NOMO-1 treated with DMSO at 0.1 percent for 48 hours (cell line): Measurements from ENCODE around the gene MKS1.

ENCODE experiments used
- DNase-seq: peaks from one replicate; lab custom pipeline; 2025; ENCODE audit not compliant: unreplicated experiment; lab: John Stamatoyannopoulos, UW

MKS1 gene

GRCh38 chr17:58204796-58205195 is 14.3 kb downstream of the MKS1 start:
- DNase-seq: no peak

GRCh38 chr17:58202859-58203258 is 16.2 kb downstream of the MKS1 start:
- no peak for DNase-seq

- peak; percentile 57 for DNase-seq
Measured at GRCh38 chr17:58200024-58200633, 18.9 kb downstream of the MKS1 start.

GRCh38 chr17:58196610-58197009 is 22.4 kb downstream of the MKS1 start:
- DNase-seq: no peak

GRCh38 chr17:58195518-58196123 is 23.4 kb downstream of the MKS1 start:
- DNase-seq: no peak

- no peak for DNase-seq
Measured at GRCh38 chr17:58193641-58194255, 25.3 kb downstream of the MKS1 start.

- DNase-seq: no peak
Measured at GRCh38 chr17:58192612-58193011, 26.4 kb downstream of the MKS1 start, which contains the start of gene EPX. EPX (plus strand) TSS chr17:58192726; CDS start chr17:58192847, 121 bp downstream.

GRCh38 chr17:58191241-58191896 is 27.7 kb downstream of the MKS1 start:
- DNase-seq: no peak

GRCh38 chr17:58189436-58190146 is 29.5 kb downstream of the MKS1 start:
- DNase-seq: no peak

GRCh38 chr17:58187675-58188074 is 31.4 kb downstream of the MKS1 start:
- DNase-seq: no peak

GRCh38 chr17:58187063-58187462 is 32.0 kb downstream of the MKS1 start:
- no peak for DNase-seq

- DNase-seq: no peak
Measured at GRCh38 chr17:58186591-58186990, 32.5 kb downstream of the MKS1 start.

GRCh38 chr17:58184986-58185761 is 33.9 kb downstream of the MKS1 start:
- no peak for DNase-seq

- DNase-seq: peak; percentile 29
Measured at GRCh38 chr17:58184308-58184985, 34.6 kb downstream of the MKS1 start.

GRCh38 chr17:58183514-58183913 is 35.5 kb downstream of the MKS1 start:
- no peak for DNase-seq

- no peak for DNase-seq
Measured at GRCh38 chr17:58181796-58182195, 37.3 kb downstream of the MKS1 start.

- DNase-seq: no peak
Measured at GRCh38 chr17:58176200-58176599, 42.9 kb downstream of the MKS1 start.

GRCh38 chr17:58174871-58175270 is 44.2 kb downstream of the MKS1 start:
- DNase-seq: no peak

GRCh38 chr17:58172369-58173071 is 46.5 kb downstream of the MKS1 start:
- peak; percentile 17 for DNase-seq
